ENCODE data around the gene ANKS1B.

Gene ANKS1B

GRCh38 chr12:99959549-99960170, 25.1 kb downstream of the ANKS1B start:
- DNase-seq: no peak

- DNase-seq: no peak
These were observed 26.8 kb downstream of the ANKS1B start for GRCh38 chr12:99957866-99958466.

- DNase-seq: no peak
These were observed 30.0 kb downstream of the ANKS1B start for GRCh38 chr12:99954724-99955123.

- no peak for DNase-seq
These were observed 36.4 kb downstream of the ANKS1B start for GRCh38 chr12:99948370-99948769.

- DNase-seq: no peak
These were observed 38.6 kb downstream of the ANKS1B start for GRCh38 chr12:99946131-99946530.

- DNase-seq: no peak
These were observed 49.1 kb downstream of the ANKS1B start for GRCh38 chr12:99935608-99936007.

GRCh38 chr12:99926511-99927169, 58.1 kb downstream of the ANKS1B start:
- no peak for DNase-seq

GRCh38 chr12:99920353-99920960, 64.3 kb downstream of the ANKS1B start:
- DNase-seq: no peak

GRCh38 chr12:99917711-99918402, 66.9 kb downstream of the ANKS1B start:
- DNase-seq: no peak

GRCh38 chr12:99916555-99916954, 68.2 kb downstream of the ANKS1B start:
- DNase-seq: no peak

GRCh38 chr12:99915251-99916082, 69.3 kb downstream of the ANKS1B start:
- DNase-seq: no peak

- no peak for DNase-seq
These were observed 70.5 kb downstream of the ANKS1B start for GRCh38 chr12:99914206-99914605.

GRCh38 chr12:99911967-99912366, 72.8 kb downstream of the ANKS1B start:
- DNase-seq: no peak

GRCh38 chr12:99911081-99911480, 73.7 kb downstream of the ANKS1B start:
- no peak for DNase-seq

GRCh38 chr12:99910342-99910741, 74.4 kb downstream of the ANKS1B start:
- DNase-seq: no peak

GRCh38 chr12:99906786-99907579, 77.8 kb downstream of the ANKS1B start:
- DNase-seq: no peak

GRCh38 chr12:99901181-99901580, 83.6 kb downstream of the ANKS1B start:
- DNase-seq: no peak

GRCh38 chr12:99898645-99899044, 86.1 kb downstream of the ANKS1B start:
- no peak for DNase-seq

- DNase-seq: no peak
These were observed 105.3 kb downstream of the ANKS1B start for GRCh38 chr12:99879439-99879838.

- no peak for DNase-seq
These were observed 109.7 kb downstream of the ANKS1B start for GRCh38 chr12:99875081-99875480.

GRCh38 chr12:99870085-99870484, 114.7 kb downstream of the ANKS1B start:
- no peak for DNase-seq

GRCh38 chr12:99861731-99862130, 123.0 kb downstream of the ANKS1B start:
- DNase-seq: no peak
